ENCODE results near the gene HNRNPA3. TPM values are rescaled to one million over a fixed set of nuclear protein-coding genes. Genes with fewer than 3 reads are reported as not detected.

The HNRNPA3 gene
- total and polyA plus RNA-seq, 8 donors = 151 to 688 (median 547) TPM

DNA sequence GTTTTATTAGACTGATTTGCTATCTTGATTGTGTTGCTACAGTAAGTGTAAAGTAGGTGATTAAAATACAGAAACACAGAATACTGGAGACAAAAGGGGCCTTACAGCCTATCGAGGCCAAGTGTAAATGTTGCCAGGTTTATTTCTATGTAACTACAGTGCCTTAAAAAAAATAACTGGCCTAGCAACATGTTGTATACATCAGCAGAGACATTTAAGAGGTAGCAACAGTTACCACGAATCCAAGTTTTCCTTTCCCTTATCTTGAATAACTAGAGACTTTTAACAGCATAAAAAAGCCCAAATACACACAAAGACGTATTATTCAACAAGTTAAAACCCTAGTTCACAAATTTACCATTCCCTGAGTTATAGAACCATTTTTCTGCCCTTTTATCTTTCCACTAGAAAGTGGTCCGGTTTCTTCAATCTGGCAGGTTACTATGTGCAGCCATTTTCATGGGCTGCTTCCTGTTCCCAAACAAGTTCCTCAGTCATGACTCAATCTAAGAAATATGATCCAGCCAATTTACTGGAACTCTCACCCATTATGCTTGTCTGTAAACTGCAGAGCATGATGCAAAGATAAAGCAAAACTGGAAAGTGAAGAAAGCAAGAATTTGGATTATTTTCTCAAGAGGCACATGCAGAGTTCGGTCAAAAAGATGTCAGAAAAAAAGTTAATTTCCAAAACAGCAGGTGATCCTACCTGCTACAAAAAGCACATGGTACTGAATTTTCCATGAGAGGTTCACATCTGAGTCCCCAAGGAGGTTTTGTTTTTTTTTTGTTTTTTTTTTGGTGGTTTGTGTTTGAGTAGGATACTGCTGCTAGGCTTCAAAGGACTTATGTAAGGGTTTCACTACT, 29.8 kb downstream of the HNRNPA3 start:
- ATAC-seq (peak; percentile 84), DNase-seq (peak in 2 of 4 donors; percentile 84 to 91)
- no peaks in the 10 kb centered on the region for H3K9me3 ChIP-seq
- no peak for TF ChIP-seq CTCF (IDR thresholded peaks at IDR 0.05)
- H3K27me3 ChIP-seq = no peaks in the 10 kb centered on the region
- H3K36me3 ChIP-seq = no peaks in the 10 kb centered on the region
- peak overlapping the region; percentile 80 to 89 for H3K27ac ChIP-seq
- intact Hi-C loops (cut with DNase I) = no loop called here
- peaks cover 64 to 100% of the 10 kb centered on the region in 2 donors for H3K4me1 ChIP-seq
- H3K4me3 ChIP-seq = no peak overlapping the region

DNA sequence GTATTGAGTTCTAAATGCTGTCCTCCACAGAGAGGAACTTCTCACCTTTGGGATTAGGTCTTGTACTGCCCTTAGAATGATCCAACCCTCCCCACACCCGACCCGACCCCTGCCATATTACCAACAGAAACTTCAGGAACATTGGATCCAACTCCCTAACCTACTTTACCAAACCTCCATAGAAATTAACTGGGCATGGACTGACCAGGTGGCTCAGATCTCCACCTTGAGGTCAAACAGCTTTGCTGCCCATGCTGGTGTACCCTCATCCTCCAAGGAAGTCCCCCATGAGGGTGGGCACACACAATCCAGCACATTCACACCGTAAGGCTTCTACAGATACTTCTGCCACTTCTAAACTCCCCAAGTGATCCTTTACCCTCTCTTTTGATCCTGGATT, 30.5 kb downstream of the HNRNPA3 start:
- Histone ChIP-seq H3K9me3 (no peaks in the 10 kb centered on the region), H3K27ac (peak overlapping the region; percentile 80 to 89), H3K4me3 (no peak overlapping the region), H3K4me1 (peaks cover 61 to 100% of the 10 kb centered on the region in 2 donors), H3K36me3 (no peaks in the 10 kb centered on the region), H3K27me3 (no peaks in the 10 kb centered on the region)
- intact Hi-C loops (cut with DNase I) = no loop called here
- ATAC-seq (no peak), DNase-seq (no peak)
- no peak for TF ChIP-seq CTCF (IDR thresholded peaks at IDR 0.05)

DNA sequence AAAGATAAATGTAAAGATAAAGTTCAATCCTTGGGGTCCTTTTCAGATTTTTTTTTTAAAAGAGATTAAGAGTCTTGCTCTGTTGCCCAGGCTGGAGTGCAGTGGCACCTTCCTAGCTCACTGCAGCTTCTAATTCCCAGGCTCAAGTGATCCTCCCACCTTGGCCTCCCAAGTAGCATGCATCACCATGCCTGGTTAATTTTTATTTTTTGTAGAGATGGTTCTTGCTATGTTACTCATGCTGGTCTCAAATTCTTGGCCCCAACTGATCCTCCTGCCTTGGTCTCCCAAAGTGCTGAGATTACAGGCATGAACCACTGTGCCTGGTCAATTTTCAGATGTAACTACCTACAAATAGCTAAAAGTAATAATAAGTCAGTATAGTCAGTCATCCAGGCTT, 30.9 kb downstream of the HNRNPA3 start:
- intact Hi-C loops (cut with DNase I) = no loop called here
- no peak for DNase-seq
- no peak for TF ChIP-seq CTCF (IDR thresholded peaks at IDR 0.05)
- ATAC-seq = no peak
- H3K27ac ChIP-seq = peak overlapping the region; percentile 80 to 89
- no peak overlapping the region for H3K4me3 ChIP-seq
- no peaks in the 10 kb centered on the region for H3K36me3 ChIP-seq
- H3K4me1 ChIP-seq = peaks cover 57 to 100% of the 10 kb centered on the region in 2 donors
- H3K27me3 ChIP-seq = no peaks in the 10 kb centered on the region
- no peaks in the 10 kb centered on the region for H3K9me3 ChIP-seq

GRCh38 chr2:177244244-177244771, 31.7 kb downstream of the HNRNPA3 start:
- no peaks in the 10 kb centered on the region for H3K36me3 ChIP-seq
- no peak for TF ChIP-seq CTCF (IDR thresholded peaks at IDR 0.05)
- H3K4me3 ChIP-seq = no peak overlapping the region
- H3K27ac ChIP-seq = peak overlapping the region; percentile 58 to 59
- no peaks in the 10 kb centered on the region for H3K9me3 ChIP-seq
- peaks cover 48 to 99% of the 10 kb centered on the region in 2 donors for H3K4me1 ChIP-seq
- intact Hi-C loops (cut with DNase I) = no loop called here
- ATAC-seq (no peak), DNase-seq (no peak)
- no peaks in the 10 kb centered on the region for H3K27me3 ChIP-seq

- Histone ChIP-seq H3K4me3 (no peak overlapping the region), H3K27ac (peak overlapping the region; percentile 58 to 59), H3K27me3 (no peaks in the 10 kb centered on the region), H3K36me3 (no peaks in the 10 kb centered on the region), H3K9me3 (no peaks in the 10 kb centered on the region), H3K4me1 (peaks cover 41 to 96% of the 10 kb centered on the region in 2 donors)
- TF ChIP-seq CTCF (IDR thresholded peaks at IDR 0.05) = no peak
- intact Hi-C loops (cut with DNase I) = no loop called here
- peak; percentile 31 for ATAC-seq
- no peak for DNase-seq
Measured at GRCh38 chr2:177245010-177245422, 32.4 kb downstream of the HNRNPA3 start.

All from left lung (tissue), 10 donors.